HEK293 (cell line): ENCODE data around the gene TAF1B.

Source experiments
- CTCF ChIA-PET: fragments of 350-600 bp; formaldehyde crosslinking; extraction: SDS; loops from one replicate; lab custom pipeline; 2021; ENCODE audit warnings: antibody characterized with exemption; lab: Yijun Ruan, JAX
- POLR2A ChIA-PET: fragments of 300-600 bp; formaldehyde crosslinking; extraction: SDS; loops from one replicate; lab custom pipeline; 2020; ENCODE audit warnings: antibody characterized with exemption, inconsistent platforms; lab: Yijun Ruan, JAX
- H3K27ac ChIP-seq: fragments of 200-500 bp; sonication (Bioruptor generic); 2 replicates; pipeline ENCODE4 v1.5.1; 2014; ENCODE audit warnings: low read depth, low read length, control low read depth, inconsistent platforms; ENCODE audit errors: extremely low read depth
- H3K36me3 ChIP-seq, 2 experiments: fragments of 200-500 bp in 1 of 2; sonication (Bioruptor generic) in 1 of 2; 1 replicate in 1 of 2; 2 replicates in 1 of 2; pipeline ENCODE4 v1.5.1; 2014 to 2017; ENCODE audit warnings: inconsistent platforms in 2 of 2, low read length in 2 of 2; ENCODE audit not compliant: control insufficient read depth in 2 of 2, insufficient read depth in 1 of 2
- H3K4me1 ChIP-seq: fragments of 200-500 bp; sonication (Bioruptor generic); 2 replicates; pipeline ENCODE4 v1.5.1; 2014; ENCODE audit warnings: mild to moderate bottlenecking, low read length, inconsistent platforms; ENCODE audit not compliant: control insufficient read depth, insufficient read depth
- H3K4me3 ChIP-seq: 2 replicates; pipeline ENCODE4 v1.5.1; 2011; ENCODE audit warnings: low read depth, mild to moderate bottlenecking, control low read depth, low read length, moderate library complexity
- H3K9me3 ChIP-seq: fragments of 200-500 bp; sonication (Bioruptor generic); 2 replicates; pipeline ENCODE4 v1.5.1; 2014; ENCODE audit warnings: low read depth, low read length, inconsistent platforms; ENCODE audit not compliant: control insufficient read depth, insufficient read depth
- BCL11A ChIP-seq: fragments of 450-650 bp; formaldehyde crosslinking; IDR thresholded peaks from 2 replicates; pipeline ENCODE4 v1.5.1; 2016; ENCODE audit warnings: low read depth, missing biosample characterization, missing genetic modification characterization
- FEZF1 ChIP-seq: fragments of 450-650 bp; formaldehyde crosslinking; IDR thresholded peaks from 2 replicates; pipeline ENCODE4 v1.5.1; 2016; ENCODE audit warnings: missing biosample characterization, missing genetic modification characterization
- KLF7 ChIP-seq: fragments of 450-650 bp; formaldehyde crosslinking; IDR thresholded peaks from 2 replicates; pipeline ENCODE4 v1.5.1; 2016; ENCODE audit warnings: missing biosample characterization, missing genetic modification characterization, borderline replicate concordance
- SETDB1 ChIP-seq: IDR thresholded peaks from one replicate; pipeline ENCODE4 v1.6.1; 2017; ENCODE audit warnings: mild to moderate bottlenecking, low read length, moderate library complexity, mixed read lengths; ENCODE audit not compliant: insufficient read length
- ZBTB17 ChIP-seq: fragments of 450-650 bp; formaldehyde crosslinking; IDR thresholded peaks from 2 replicates; pipeline ENCODE4 v1.5.1; 2016; ENCODE audit warnings: missing biosample characterization, missing genetic modification characterization
- ZFHX2 ChIP-seq: fragments of 450-650 bp; formaldehyde crosslinking; conservative IDR thresholded peaks from 2 replicates; pipeline ENCODE4 v1.5.1; 2016; ENCODE audit warnings: missing biosample characterization, missing genetic modification characterization
- ZFP37 ChIP-seq: fragments of 450-650 bp; formaldehyde crosslinking; IDR thresholded peaks from 2 replicates; pipeline ENCODE4 v1.5.1; 2016; ENCODE audit warnings: missing biosample characterization, missing genetic modification characterization
- ZFP41 ChIP-seq: fragments of 450-650 bp; formaldehyde crosslinking; IDR thresholded peaks from 2 replicates; pipeline ENCODE4 v1.5.1; 2016; ENCODE audit warnings: missing biosample characterization, missing genetic modification characterization, borderline replicate concordance
- ZNF132 ChIP-seq: fragments of 450-650 bp; formaldehyde crosslinking; IDR thresholded peaks from 2 replicates; pipeline ENCODE4 v1.5.1; 2017; ENCODE audit warnings: missing biosample characterization, missing genetic modification characterization, borderline replicate concordance
- ZNF184 ChIP-seq: fragments of 450-650 bp; IDR thresholded peaks from 2 replicates; pipeline ENCODE4 v1.5.1; 2018; ENCODE audit warnings: missing biosample characterization, mild to moderate bottlenecking, missing genetic modification characterization
- ZNF202 ChIP-seq: fragments of 450-650 bp; formaldehyde crosslinking; IDR thresholded peaks from 2 replicates; pipeline ENCODE4 v1.5.1; 2016; ENCODE audit warnings: missing biosample characterization, missing genetic modification characterization, borderline replicate concordance
- ZNF214 ChIP-seq: fragments of 450-650 bp; formaldehyde crosslinking; IDR thresholded peaks from 2 replicates; pipeline ENCODE4 v1.5.1; 2017; ENCODE audit warnings: missing biosample characterization, mild to moderate bottlenecking, missing genetic modification characterization, borderline replicate concordance
- ZNF23 ChIP-seq: fragments of 450-650 bp; formaldehyde crosslinking; IDR thresholded peaks from 2 replicates; pipeline ENCODE4 v1.5.1; 2016; ENCODE audit warnings: missing biosample characterization, missing genetic modification characterization, borderline replicate concordance
- ZNF510 ChIP-seq: fragments of 450-650 bp; formaldehyde crosslinking; IDR thresholded peaks from 2 replicates; pipeline ENCODE4 v1.5.1; 2018; ENCODE audit warnings: mild to moderate bottlenecking, missing genetic modification characterization, missing biosample characterization; ENCODE audit not compliant: insufficient replicate concordance
- ZNF521 ChIP-seq: fragments of 450-650 bp; formaldehyde crosslinking; IDR thresholded peaks from 2 replicates; pipeline ENCODE4 v1.5.1; 2017; ENCODE audit warnings: missing biosample characterization, mild to moderate bottlenecking, missing genetic modification characterization
- ZNF529 ChIP-seq: fragments of 450-650 bp; formaldehyde crosslinking; IDR thresholded peaks from 2 replicates; pipeline ENCODE4 v1.5.1; 2017; ENCODE audit warnings: missing genetic modification characterization, missing biosample characterization; ENCODE audit not compliant: insufficient replicate concordance
- ZNF549 ChIP-seq: fragments of 450-650 bp; IDR thresholded peaks from 2 replicates; pipeline ENCODE4 v1.5.1; 2018; ENCODE audit warnings: missing biosample characterization, missing genetic modification characterization, mild to moderate bottlenecking, inconsistent platforms, moderate library complexity
- ZNF596 ChIP-seq: fragments of 450-650 bp; IDR thresholded peaks from 2 replicates; pipeline ENCODE4 v1.5.0; 2018; ENCODE audit warnings: missing biosample characterization, mild to moderate bottlenecking, missing genetic modification characterization, moderate library complexity
- ZNF626 ChIP-seq: fragments of 450-650 bp; sonication (Bioruptor Pico); formaldehyde crosslinking; IDR thresholded peaks from 2 replicates; pipeline ENCODE4 v1.5.1; 2018; ENCODE audit warnings: missing biosample characterization, missing genetic modification characterization, inconsistent platforms
- ZNF660 ChIP-seq: fragments of 450-650 bp; IDR thresholded peaks from 2 replicates; pipeline ENCODE4 v1.5.1; 2018; ENCODE audit warnings: missing biosample characterization, mild to moderate bottlenecking, missing genetic modification characterization
- ZNF677 ChIP-seq: fragments of 450-650 bp; IDR thresholded peaks from 2 replicates; pipeline ENCODE4 v1.5.0; 2018; ENCODE audit warnings: missing biosample characterization, mild to moderate bottlenecking, missing genetic modification characterization, moderate library complexity
- ZNF776 ChIP-seq: fragments of 450-650 bp; formaldehyde crosslinking; IDR thresholded peaks from 2 replicates; pipeline ENCODE4 v1.5.0; 2017; ENCODE audit warnings: missing biosample characterization, missing genetic modification characterization, borderline replicate concordance
- ZNF791 ChIP-seq: fragments of 450-650 bp; formaldehyde crosslinking; IDR thresholded peaks from 2 replicates; pipeline ENCODE4 v1.5.1; 2016; ENCODE audit warnings: missing biosample characterization, missing genetic modification characterization
- ZNF843 ChIP-seq: fragments of 450-650 bp; formaldehyde crosslinking; IDR thresholded peaks from 2 replicates; pipeline ENCODE4 v1.5.1; 2016; ENCODE audit warnings: missing biosample characterization, missing genetic modification characterization
- TF ChIP-seq, protein P1 (sequence below): fragments of 450-650 bp; formaldehyde crosslinking; IDR thresholded peaks from 2 replicates; pipeline ENCODE4 v1.5.1; 2016; ENCODE audit warnings: missing biosample characterization, missing genetic modification characterization
- TF ChIP-seq, protein P2 (sequence below): fragments of 450-650 bp; IDR thresholded peaks from 2 replicates; pipeline ENCODE4 v1.5.1; 2018; ENCODE audit warnings: missing biosample characterization, mild to moderate bottlenecking, missing genetic modification characterization

The TAF1B gene

DNA sequence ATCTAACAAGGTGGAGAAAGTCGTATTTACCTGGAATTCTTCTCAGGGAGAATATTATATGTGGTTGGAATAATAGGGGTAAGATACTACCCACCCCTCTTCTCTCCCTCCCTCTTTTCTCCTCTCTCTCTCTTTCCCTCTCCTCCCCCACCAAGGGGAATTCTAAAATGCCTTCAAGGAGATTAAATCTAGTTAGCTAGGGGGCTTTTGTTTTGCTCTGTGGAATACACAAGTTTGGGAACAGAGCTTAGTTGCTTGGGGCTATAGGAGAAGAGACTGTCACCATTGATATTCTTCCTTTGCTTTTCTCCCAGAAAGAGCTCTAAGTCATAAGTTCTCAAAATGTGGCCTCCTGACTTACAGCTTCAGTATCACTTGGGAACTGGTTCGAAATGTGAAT is 34.5 kb downstream of the TAF1B start:
- H3K27ac ChIP-seq, result no peak overlapping the region

DNA sequence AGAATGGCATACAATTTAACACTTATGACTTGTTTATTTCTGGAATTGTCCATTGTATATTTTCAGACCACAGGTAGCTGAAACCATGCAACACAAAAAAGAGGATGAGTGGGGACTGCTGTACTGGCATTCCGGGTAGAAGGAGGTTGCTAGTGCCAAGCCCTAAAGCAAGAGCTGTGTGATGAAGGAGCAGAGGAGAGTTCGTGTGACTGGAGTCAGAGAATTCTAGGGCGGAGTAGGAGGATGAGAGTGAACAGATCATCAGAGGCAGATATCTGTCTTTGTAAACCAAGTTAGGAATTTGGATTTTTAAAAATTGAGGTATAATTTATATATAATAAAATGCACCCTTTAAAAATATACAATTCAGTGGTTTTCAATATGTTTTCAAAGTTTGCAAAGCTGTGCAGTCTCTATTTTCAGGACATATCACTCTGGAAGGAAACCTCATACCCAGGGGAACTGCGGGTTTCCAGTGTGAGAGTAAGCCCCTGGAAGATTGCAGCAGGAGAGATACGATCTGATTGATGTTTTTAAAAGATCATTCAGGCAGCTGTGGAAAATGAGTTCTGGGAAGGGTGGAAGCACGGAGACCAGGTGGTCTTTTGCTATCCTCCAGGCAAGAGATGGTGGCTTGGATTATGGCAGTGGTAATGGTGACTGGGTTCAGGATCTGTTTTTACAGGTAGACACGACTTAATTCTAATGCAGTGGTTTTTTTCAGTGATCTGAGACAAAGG is 36.4 kb downstream of the TAF1B start:
- Histone ChIP-seq H3K27ac (no peak overlapping the region), H3K4me3 (no peak overlapping the region), H3K4me1 (no peaks in the 10 kb centered on the region), H3K36me3 (peaks cover 18 to 82% of the 10 kb centered on the region in 2 experiments), H3K9me3 (no peaks in the 10 kb centered on the region)
- ChIA-PET POLR2A (interaction anchor here (0.9 kb wide), 1 partner anchor 8 kb away, joined by 3 read pairs; no protein-coding TSS in a partner anchor), CTCF (interaction anchor here (0.8 kb wide), 1 partner anchor 21 kb away, joined by 3 read pairs; no protein-coding TSS in a partner anchor)
- no peak for TF ChIP-seq ZNF184
- no peak for TF ChIP-seq SETDB1
- no peak for TF ChIP-seq ZNF843 (tag by site-specific recombination)
- no peak for TF ChIP-seq ZNF521 (tag by site-specific recombination)
- TF ChIP-seq ZNF549 (tag by site-specific recombination), result no peak
- no peak for TF ChIP-seq ZNF529 (tag by site-specific recombination)
- TF ChIP-seq ZNF510 (tag by site-specific recombination), result no peak

More for the DNA sequence above, 34.5 kb downstream of the TAF1B start:
- TF ChIP-seq ZNF529 (tag by site-specific recombination), result no peak
- TF ChIP-seq ZNF214 (tag by site-specific recombination), result no peak
- Histone ChIP-seq H3K36me3 (peaks cover 27 to 84% of the 10 kb centered on the region in 2 experiments), H3K4me3 (no peak overlapping the region), H3K4me1 (no peaks in the 10 kb centered on the region), H3K9me3 (no peaks in the 10 kb centered on the region)
- CTCF ChIA-PET, result no interaction called here
- POLR2A ChIA-PET, result interaction anchor here (0.7 kb wide), 2 partner anchors 43 to 1662 kb away, joined by 3 to 7 read pairs; no protein-coding TSS in a partner anchor

DNA sequence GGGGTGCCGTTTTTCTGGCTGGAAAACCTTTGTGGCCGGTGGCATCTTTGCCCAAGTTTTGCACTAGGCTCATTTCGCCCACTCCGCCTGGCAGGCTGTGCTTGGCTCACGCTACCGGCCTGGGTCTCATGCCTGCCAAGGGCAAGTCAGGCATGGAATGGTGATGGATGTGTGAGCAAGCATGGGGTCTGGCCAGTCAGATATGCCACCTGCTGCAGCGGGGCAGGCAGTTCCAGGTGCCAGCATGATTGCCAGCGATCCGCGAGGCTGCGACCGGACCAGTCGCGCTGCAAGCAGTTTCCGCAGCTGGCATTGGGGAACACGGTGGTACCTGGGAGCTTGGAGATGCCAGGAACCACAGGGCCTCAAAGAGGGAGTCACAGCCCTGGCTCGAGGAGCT is 40.6 kb downstream of the TAF1B start:
- ChIA-PET POLR2A (no interaction called here), CTCF (interaction anchor here (1.2 kb wide), 1 partner anchor 70 kb away, joined by 3 read pairs; no protein-coding TSS in a partner anchor)
- peaks cover 19 to 71% of the 10 kb centered on the region in 2 experiments for H3K36me3 ChIP-seq
- no peak overlapping the region for H3K27ac ChIP-seq
- no peaks in the 10 kb centered on the region for H3K9me3 ChIP-seq
- H3K4me3 ChIP-seq, result no peak overlapping the region
- H3K4me1 ChIP-seq, result no peaks in the 10 kb centered on the region
- TF ChIP-seq ZNF202 (tag by site-specific recombination), result no peak
- no peak for TF ChIP-seq ZFHX2 (tag by site-specific recombination)
- no peak for TF ChIP-seq ZNF596 (tag by site-specific recombination)
- TF ChIP-seq ZFP37 (tag by site-specific recombination), result no peak
- TF ChIP-seq ZNF776 (tag by site-specific recombination), result no peak
- no peak for TF ChIP-seq ZNF660 (tag by site-specific recombination)
- no peak for TF ChIP-seq ZNF791 (tag by site-specific recombination)
- TF ChIP-seq ZNF626, result no peak
- no peak for TF ChIP-seq ZNF677
- no peak for TF ChIP-seq ZNF132
- TF ChIP-seq ZNF23 (tag by site-specific recombination), result no peak
- TF ChIP-seq BCL11A (tag by site-specific recombination), result no peak
- no peak for TF ChIP-seq ZFP41
- no peak for TF ChIP-seq KLF7 (tag by site-specific recombination)
- no peak for TF ChIP-seq ZBTB17 (tag by site-specific recombination)
- TF ChIP-seq, protein P1, sequence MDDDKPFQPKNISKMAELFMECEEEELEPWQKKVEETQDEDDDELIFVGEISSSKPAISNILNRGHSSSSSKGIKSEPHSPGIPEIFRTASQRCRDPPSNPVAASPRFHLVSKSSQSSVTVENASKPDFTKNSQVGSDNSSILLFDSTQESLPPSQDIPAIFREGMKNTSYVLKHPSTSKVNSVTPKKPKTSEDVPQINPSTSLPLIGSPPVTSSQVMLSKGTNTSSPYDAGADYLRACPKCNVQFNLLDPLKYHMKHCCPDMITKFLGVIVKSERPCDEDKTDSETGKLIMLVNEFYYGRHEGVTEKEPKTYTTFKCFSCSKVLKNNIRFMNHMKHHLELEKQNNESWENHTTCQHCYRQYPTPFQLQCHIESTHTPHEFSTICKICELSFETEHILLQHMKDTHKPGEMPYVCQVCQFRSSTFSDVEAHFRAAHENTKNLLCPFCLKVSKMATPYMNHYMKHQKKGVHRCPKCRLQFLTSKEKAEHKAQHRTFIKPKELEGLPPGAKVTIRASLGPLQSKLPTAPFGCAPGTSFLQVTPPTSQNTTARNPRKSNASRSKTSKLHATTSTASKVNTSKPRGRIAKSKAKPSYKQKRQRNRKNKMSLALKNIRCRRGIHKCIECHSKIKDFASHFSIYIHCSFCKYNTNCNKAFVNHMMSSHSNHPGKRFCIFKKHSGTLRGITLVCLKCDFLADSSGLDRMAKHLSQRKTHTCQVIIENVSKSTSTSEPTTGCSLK (tag by site-specific recombination), result no peak
- TF ChIP-seq, protein P2, sequence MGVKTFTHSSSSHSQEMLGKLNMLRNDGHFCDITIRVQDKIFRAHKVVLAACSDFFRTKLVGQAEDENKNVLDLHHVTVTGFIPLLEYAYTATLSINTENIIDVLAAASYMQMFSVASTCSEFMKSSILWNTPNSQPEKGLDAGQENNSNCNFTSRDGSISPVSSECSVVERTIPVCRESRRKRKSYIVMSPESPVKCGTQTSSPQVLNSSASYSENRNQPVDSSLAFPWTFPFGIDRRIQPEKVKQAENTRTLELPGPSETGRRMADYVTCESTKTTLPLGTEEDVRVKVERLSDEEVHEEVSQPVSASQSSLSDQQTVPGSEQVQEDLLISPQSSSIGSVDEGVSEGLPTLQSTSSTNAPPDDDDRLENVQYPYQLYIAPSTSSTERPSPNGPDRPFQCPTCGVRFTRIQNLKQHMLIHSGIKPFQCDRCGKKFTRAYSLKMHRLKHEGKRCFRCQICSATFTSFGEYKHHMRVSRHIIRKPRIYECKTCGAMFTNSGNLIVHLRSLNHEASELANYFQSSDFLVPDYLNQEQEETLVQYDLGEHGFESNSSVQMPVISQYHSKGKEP (tag by site-specific recombination), result no peak
- TF ChIP-seq FEZF1 (tag by site-specific recombination), result no peak
